Transverse colon (tissue), 4 donors: Measurements from ENCODE around the gene AHCY.

Source experiments
- EP300 ChIP-seq: sonication (generic); formaldehyde crosslinking; IDR thresholded peaks from one replicate; pipeline ENCODE4 v1.6.1; 2017; ENCODE audit warnings: antibody characterized with exemption, low read depth
- POLR2A ChIP-seq: fragments of 450-650 bp; IDR thresholded peaks from one replicate; pipeline ENCODE4 v1.6.1; 2016; ENCODE audit warnings: antibody characterized with exemption, mild to moderate bottlenecking, moderate library complexity
- POLR2AphosphoS5 ChIP-seq, 3 donors: sonication (generic); formaldehyde crosslinking; IDR thresholded peaks; one replicate each; pipeline ENCODE4 v1.6.1; 2016; ENCODE audit warnings: antibody characterized with exemption in 3 of 3
- TF ChIP-seq, protein P1 (sequence below), 5 experiments: fragments of 200-600 bp in 3 of 5; fragments of 450-650 bp in 2 of 5; sonication (generic) in 3 of 5; IDR thresholded peaks; 1 replicate in 2 of 5; 2 replicates in 3 of 5; pipeline ENCODE4 v1.5.1; 2016 to 2017; ENCODE audit warnings: antibody characterized with exemption in 5 of 5, inconsistent platforms in 3 of 5, mild to moderate bottlenecking in 2 of 5, moderate library complexity in 1 of 5

DNA sequence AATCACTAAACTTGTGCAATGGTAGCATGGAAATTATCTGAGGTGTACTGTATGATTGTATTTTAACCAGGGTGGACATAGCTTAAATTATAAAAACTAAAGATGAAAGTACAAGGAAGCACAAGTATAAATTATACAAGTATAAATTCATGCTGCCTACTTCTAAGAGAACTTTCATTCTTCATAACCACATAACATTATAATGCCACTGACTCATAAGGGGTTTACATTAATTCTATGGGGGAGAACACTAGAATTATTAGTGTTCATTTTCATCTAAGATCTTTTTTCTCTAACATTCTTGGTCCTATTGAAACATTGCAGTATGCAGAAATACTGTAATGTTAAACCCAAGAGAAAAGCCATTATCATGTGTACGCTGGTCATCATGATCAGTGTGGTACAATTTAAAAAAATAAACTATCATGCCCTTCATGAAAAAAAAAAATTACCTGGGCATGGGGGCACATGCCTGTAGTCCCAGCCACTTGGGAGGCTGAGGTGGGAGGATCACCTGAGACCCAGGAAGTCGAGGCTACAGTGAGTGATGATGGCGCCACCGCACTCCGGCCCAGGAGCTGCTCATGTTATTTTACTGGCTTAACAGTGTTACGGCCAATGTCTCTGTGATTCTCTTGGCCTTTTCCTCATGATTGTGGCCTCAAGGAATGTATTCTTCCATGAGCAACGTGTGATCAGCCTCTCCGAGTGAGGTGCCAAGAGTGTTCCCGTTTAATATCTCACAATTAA lies 25.9 kb upstream of the AHCY start:
- no peak for TF ChIP-seq POLR2A
- TF ChIP-seq POLR2AphosphoS5 (IDR thresholded peaks at IDR 0.05), result no peak
- TF ChIP-seq, protein P1, sequence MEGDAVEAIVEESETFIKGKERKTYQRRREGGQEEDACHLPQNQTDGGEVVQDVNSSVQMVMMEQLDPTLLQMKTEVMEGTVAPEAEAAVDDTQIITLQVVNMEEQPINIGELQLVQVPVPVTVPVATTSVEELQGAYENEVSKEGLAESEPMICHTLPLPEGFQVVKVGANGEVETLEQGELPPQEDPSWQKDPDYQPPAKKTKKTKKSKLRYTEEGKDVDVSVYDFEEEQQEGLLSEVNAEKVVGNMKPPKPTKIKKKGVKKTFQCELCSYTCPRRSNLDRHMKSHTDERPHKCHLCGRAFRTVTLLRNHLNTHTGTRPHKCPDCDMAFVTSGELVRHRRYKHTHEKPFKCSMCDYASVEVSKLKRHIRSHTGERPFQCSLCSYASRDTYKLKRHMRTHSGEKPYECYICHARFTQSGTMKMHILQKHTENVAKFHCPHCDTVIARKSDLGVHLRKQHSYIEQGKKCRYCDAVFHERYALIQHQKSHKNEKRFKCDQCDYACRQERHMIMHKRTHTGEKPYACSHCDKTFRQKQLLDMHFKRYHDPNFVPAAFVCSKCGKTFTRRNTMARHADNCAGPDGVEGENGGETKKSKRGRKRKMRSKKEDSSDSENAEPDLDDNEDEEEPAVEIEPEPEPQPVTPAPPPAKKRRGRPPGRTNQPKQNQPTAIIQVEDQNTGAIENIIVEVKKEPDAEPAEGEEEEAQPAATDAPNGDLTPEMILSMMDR (IDR thresholded peaks at IDR 0.05), result no peak
- TF ChIP-seq EP300, result no peak
